HEK293 (cell line): Measurements from ENCODE around the gene SYNE2.

ENCODE experiments used
- CTCF ChIA-PET: fragments of 350-600 bp; formaldehyde crosslinking; extraction: SDS; loops from one replicate; lab custom pipeline; 2021; ENCODE audit warnings: antibody characterized with exemption; lab: Yijun Ruan, JAX
- POLR2A ChIA-PET: fragments of 300-600 bp; formaldehyde crosslinking; extraction: SDS; loops from one replicate; lab custom pipeline; 2020; ENCODE audit warnings: antibody characterized with exemption, inconsistent platforms; lab: Yijun Ruan, JAX
- H3K27ac ChIP-seq: fragments of 200-500 bp; sonication (Bioruptor generic); 2 replicates; pipeline ENCODE4 v1.5.1; 2014; ENCODE audit warnings: low read depth, low read length, control low read depth, inconsistent platforms; ENCODE audit errors: extremely low read depth
- H3K36me3 ChIP-seq, 2 experiments: fragments of 200-500 bp in 1 of 2; sonication (Bioruptor generic) in 1 of 2; 1 replicate in 1 of 2; 2 replicates in 1 of 2; pipeline ENCODE4 v1.5.1; 2014 to 2017; ENCODE audit warnings: inconsistent platforms in 2 of 2, low read length in 2 of 2; ENCODE audit not compliant: control insufficient read depth in 2 of 2, insufficient read depth in 1 of 2
- H3K4me1 ChIP-seq: fragments of 200-500 bp; sonication (Bioruptor generic); 2 replicates; pipeline ENCODE4 v1.5.1; 2014; ENCODE audit warnings: mild to moderate bottlenecking, low read length, inconsistent platforms; ENCODE audit not compliant: control insufficient read depth, insufficient read depth
- H3K4me3 ChIP-seq: 2 replicates; pipeline ENCODE4 v1.5.1; 2011; ENCODE audit warnings: low read depth, mild to moderate bottlenecking, control low read depth, low read length, moderate library complexity
- H3K9me3 ChIP-seq: fragments of 200-500 bp; sonication (Bioruptor generic); 2 replicates; pipeline ENCODE4 v1.5.1; 2014; ENCODE audit warnings: low read depth, low read length, inconsistent platforms; ENCODE audit not compliant: control insufficient read depth, insufficient read depth
- HOXA7 ChIP-seq: sonication (generic); formaldehyde crosslinking; IDR thresholded peaks from 2 replicates; pipeline ENCODE4 v1.8.1; 2022; ENCODE audit warnings: missing genetic modification reagents, borderline replicate concordance
- KLF16 ChIP-seq: fragments of 450-650 bp; formaldehyde crosslinking; IDR thresholded peaks from 2 replicates; pipeline ENCODE4 v1.5.1; 2017; ENCODE audit warnings: missing biosample characterization, missing genetic modification characterization
- MYNN ChIP-seq: fragments of 450-650 bp; formaldehyde crosslinking; IDR thresholded peaks from 2 replicates; pipeline ENCODE4 v1.5.1; 2016; ENCODE audit warnings: missing biosample characterization, missing genetic modification characterization, borderline replicate concordance
- PRDM6 ChIP-seq: fragments of 450-650 bp; formaldehyde crosslinking; IDR thresholded peaks from 2 replicates; pipeline ENCODE4 v1.5.1; 2017; ENCODE audit warnings: missing biosample characterization, missing genetic modification characterization
- RBAK ChIP-seq: fragments of 450-650 bp; formaldehyde crosslinking; IDR thresholded peaks from 2 replicates; pipeline ENCODE4 v1.5.1; 2016; ENCODE audit warnings: missing biosample characterization, missing genetic modification characterization
- REST ChIP-seq: fragments of 450-650 bp; formaldehyde crosslinking; IDR thresholded peaks from 2 replicates; pipeline ENCODE4 v1.5.1; 2016; ENCODE audit warnings: missing biosample characterization, missing genetic modification characterization
- SALL2 ChIP-seq: fragments of 450-650 bp; formaldehyde crosslinking; IDR thresholded peaks from 2 replicates; pipeline ENCODE4 v1.5.0; 2017; ENCODE audit warnings: missing biosample characterization, mild to moderate bottlenecking, missing genetic modification characterization, borderline replicate concordance
- SP3 ChIP-seq: fragments of 450-650 bp; formaldehyde crosslinking; IDR thresholded peaks from 2 replicates; pipeline ENCODE4 v1.5.1; 2016; ENCODE audit warnings: missing biosample characterization, missing genetic modification characterization
- ZBTB7A ChIP-seq: fragments of 450-650 bp; formaldehyde crosslinking; IDR thresholded peaks from 2 replicates; pipeline ENCODE4 v1.5.1; 2016; ENCODE audit warnings: low read depth, missing biosample characterization, missing genetic modification characterization
- ZNF10 ChIP-seq: fragments of 450-650 bp; formaldehyde crosslinking; IDR thresholded peaks from 2 replicates; pipeline ENCODE4 v1.5.1; 2017; ENCODE audit warnings: missing biosample characterization, missing genetic modification characterization
- ZNF132 ChIP-seq: fragments of 450-650 bp; formaldehyde crosslinking; IDR thresholded peaks from 2 replicates; pipeline ENCODE4 v1.5.1; 2017; ENCODE audit warnings: missing biosample characterization, missing genetic modification characterization, borderline replicate concordance
- ZNF155 ChIP-seq: fragments of 450-650 bp; formaldehyde crosslinking; IDR thresholded peaks from 2 replicates; pipeline ENCODE4 v1.5.1; 2016; ENCODE audit warnings: missing biosample characterization, missing genetic modification characterization
- ZNF169 ChIP-seq: fragments of 450-650 bp; formaldehyde crosslinking; IDR thresholded peaks from 2 replicates; pipeline ENCODE4 v1.5.1; 2016; ENCODE audit warnings: missing biosample characterization, missing genetic modification characterization
- ZNF248 ChIP-seq: fragments of 450-650 bp; formaldehyde crosslinking; IDR thresholded peaks from 2 replicates; pipeline ENCODE4 v1.5.1; 2017; ENCODE audit warnings: missing biosample characterization, missing genetic modification characterization
- ZNF335 ChIP-seq: fragments of 450-650 bp; formaldehyde crosslinking; conservative IDR thresholded peaks from 2 replicates; pipeline ENCODE4 v1.5.1; 2016; ENCODE audit warnings: missing biosample characterization, missing genetic modification characterization
- ZNF350 ChIP-seq: fragments of 450-650 bp; formaldehyde crosslinking; IDR thresholded peaks from 2 replicates; pipeline ENCODE4 v1.5.0; 2017; ENCODE audit warnings: missing biosample characterization, mild to moderate bottlenecking, missing genetic modification characterization
- ZNF37A ChIP-seq: fragments of 450-650 bp; IDR thresholded peaks from 2 replicates; pipeline ENCODE4 v1.5.1; 2018; ENCODE audit warnings: missing biosample characterization, missing genetic modification characterization
- ZNF510 ChIP-seq: fragments of 450-650 bp; formaldehyde crosslinking; IDR thresholded peaks from 2 replicates; pipeline ENCODE4 v1.5.1; 2018; ENCODE audit warnings: mild to moderate bottlenecking, missing genetic modification characterization, missing biosample characterization; ENCODE audit not compliant: insufficient replicate concordance
- ZNF544 ChIP-seq: fragments of 450-650 bp; formaldehyde crosslinking; IDR thresholded peaks from 2 replicates; pipeline ENCODE4 v1.5.0; 2017; ENCODE audit warnings: missing biosample characterization, missing genetic modification characterization
- ZNF555 ChIP-seq: fragments of 450-650 bp; formaldehyde crosslinking; conservative IDR thresholded peaks from 2 replicates; pipeline ENCODE4 v1.5.1; 2017; ENCODE audit warnings: missing biosample characterization, mild to moderate bottlenecking, missing genetic modification characterization, inconsistent platforms
- ZNF561 ChIP-seq: fragments of 450-650 bp; IDR thresholded peaks from 2 replicates; pipeline ENCODE4 v1.5.1; 2018; ENCODE audit warnings: missing biosample characterization, missing genetic modification characterization, borderline replicate concordance
- ZNF571 ChIP-seq: fragments of 450-650 bp; formaldehyde crosslinking; IDR thresholded peaks from 2 replicates; pipeline ENCODE4 v1.5.0; 2017; ENCODE audit warnings: missing biosample characterization, missing genetic modification characterization
- ZNF600 ChIP-seq: fragments of 450-650 bp; formaldehyde crosslinking; IDR thresholded peaks from 2 replicates; pipeline ENCODE4 v1.5.1; 2016; ENCODE audit warnings: missing biosample characterization, missing genetic modification characterization
- ZNF621 ChIP-seq: fragments of 450-650 bp; formaldehyde crosslinking; IDR thresholded peaks from 2 replicates; pipeline ENCODE4 v1.5.1; 2017; ENCODE audit warnings: missing biosample characterization, missing genetic modification characterization
- ZNF624 ChIP-seq: fragments of 450-650 bp; formaldehyde crosslinking; IDR thresholded peaks from 2 replicates; pipeline ENCODE4 v1.5.1; 2017; ENCODE audit warnings: missing biosample characterization, missing genetic modification characterization
- ZNF677 ChIP-seq: fragments of 450-650 bp; IDR thresholded peaks from 2 replicates; pipeline ENCODE4 v1.5.0; 2018; ENCODE audit warnings: missing biosample characterization, mild to moderate bottlenecking, missing genetic modification characterization, moderate library complexity
- ZNF747 ChIP-seq: fragments of 450-650 bp; formaldehyde crosslinking; IDR thresholded peaks from 2 replicates; pipeline ENCODE4 v1.5.1; 2016; ENCODE audit warnings: missing biosample characterization, missing genetic modification characterization
- ZSCAN23 ChIP-seq: fragments of 450-650 bp; formaldehyde crosslinking; IDR thresholded peaks from 2 replicates; pipeline ENCODE4 v1.5.1; 2016; ENCODE audit warnings: missing biosample characterization, missing genetic modification characterization

Gene SYNE2

GRCh38 chr14:64203366-64204006 lies 350.7 kb downstream of the SYNE2 start:
- POLR2A ChIA-PET = no interaction called here
- TF ChIP-seq KLF16 (tag by site-specific recombination) (no peak), SALL2 (no peak), ZNF600 (tag by site-specific recombination) (no peak), REST (no peak), ZNF335 (no peak), ZNF510 (tag by site-specific recombination) (no peak), ZNF621 (tag by site-specific recombination) (no peak), ZNF624 (tag by site-specific recombination) (no peak), ZNF248 (tag by site-specific recombination) (no peak), ZNF155 (no peak), HOXA7 (CRISPR knock-in tag) (no peak), PRDM6 (tag by site-specific recombination) (no peak), ZNF677 (no peak), ZNF169 (no peak), ZNF10 (tag by site-specific recombination) (no peak), SP3 (no peak), ZNF132 (tag by site-specific recombination) (no peak), ZNF561 (tag by site-specific recombination) (no peak), ZBTB7A (tag by site-specific recombination) (no peak), ZNF544 (tag by site-specific recombination) (no peak)
- TF ChIP-seq, all 188 proteins: peak for 0
- H3K27ac ChIP-seq = no peak overlapping the region
- peaks cover 0 to 3% of the 10 kb centered on the region in 2 experiments; a peak in 2 of 3 replicates for H3K36me3 ChIP-seq
- CTCF ChIA-PET = interaction anchor here (0.7 kb wide), 1 partner anchor 32 kb away, joined by 3 read pairs; no protein-coding TSS in a partner anchor
- no peak overlapping the region for H3K4me3 ChIP-seq
- no peaks in the 10 kb centered on the region for H3K9me3 ChIP-seq
- peaks cover 4% of the 10 kb centered on the region; the same call in 1 of the 2 replicates for H3K4me1 ChIP-seq

GRCh38 chr14:64208261-64208660 lies 355.5 kb downstream of the SYNE2 start:
- POLR2A ChIA-PET = no interaction called here
- Histone ChIP-seq H3K27ac (no peak overlapping the region), H3K4me3 (no peak overlapping the region), H3K9me3 (no peaks in the 10 kb centered on the region), H3K36me3 (peaks cover 0 to 45% of the 10 kb centered on the region in 2 experiments; a peak in 2 of 3 replicates), H3K4me1 (no peaks in the 10 kb centered on the region)
- TF ChIP-seq ZNF571 (no peak), MYNN (no peak), ZNF555 (no peak), ZNF350 (tag by site-specific recombination) (no peak), ZSCAN23 (no peak), ZNF747 (tag by site-specific recombination) (no peak), ZNF37A (tag by site-specific recombination) (no peak), RBAK (tag by site-specific recombination) (no peak)
- CTCF ChIA-PET = interaction anchor here (0.7 kb wide), 1 partner anchor 432 kb away, joined by 3 read pairs; no protein-coding TSS in a partner anchor
